ENCODE data around the gene PI4K2B. TPM values are rescaled to one million over a fixed set of nuclear protein-coding genes. Genes with fewer than 3 reads are reported as not detected.

Gene PI4K2B
- total RNA-seq, 1 experiment from 2014 or later, result 19.3 TPM

GRCh38 chr4:25236971-25237370, 3.1 kb downstream of the PI4K2B start:
- Histone ChIP-seq H4K20me1 (ENCODE audit: insufficient read depth) (no peaks in the 10 kb centered on the region), H3K27ac (ENCODE audit: low read depth, low read length) (no peak overlapping the region), H3K36me3 (ENCODE audit: control insufficient read depth in 1 of 2, insufficient read depth in 2 of 2, low read length in 2 of 2) (no peaks in the 10 kb centered on the region), H3K4me1 (ENCODE audit: control insufficient read depth in 1 of 2, insufficient read depth in 2 of 2, low read length in 2 of 2) (peaks cover 10 to 15% of the 10 kb centered on the region in 2 experiments), H3K4me2 (ENCODE audit: low read length) (no peak overlapping the region), H3K9me2 (ENCODE audit: insufficient read depth) (no peaks in the 10 kb centered on the region), H2AFZ (ENCODE audit: low read depth, low read length, poor library complexity, severe bottlenecking) (no peak overlapping the region), H3K27me3 (ENCODE audit: insufficient read depth, low read length) (no peaks in the 10 kb centered on the region), H3K4me3 (replicated peaks in 1 of 2; ENCODE audit: low read depth in 1 of 2, low read length in 2 of 2) (no peak overlapping the region), H3K9me3 (ENCODE audit: control insufficient read depth in 1 of 2, insufficient read depth in 1 of 2, low read depth in 1 of 2, low read length in 2 of 2) (no peaks in the 10 kb centered on the region), H3K9ac (ENCODE audit: low read length) (no peak overlapping the region), H3K79me2 (ENCODE audit: insufficient read depth, low read length) (peaks cover 39% of the 10 kb centered on the region)
- intact Hi-C loops (cut with micrococcal nuclease), result loop anchor here (5.0 kb wide), 1 partner anchor 50 kb away; no protein-coding TSS in a partner anchor
- TF ChIP-seq RAD21 (IDR thresholded peaks at IDR 0.05; ENCODE audit: low read depth), result no peak
- no peak for TF ChIP-seq SP1 (IDR thresholded peaks at IDR 0.05; ENCODE audit: low read depth)
- no peak for TF ChIP-seq EGR1 (IDR thresholded peaks at IDR 0.05; ENCODE audit: low read depth)
- no peak for TF ChIP-seq ATF3 (IDR thresholded peaks at IDR 0.05)
- TF ChIP-seq JUND (IDR thresholded peaks at IDR 0.05), result no peak
- TF ChIP-seq ZBTB33 (IDR thresholded peaks at IDR 0.05; ENCODE audit: extremely low read depth, insufficient replicate concordance, low read length), result no peak
- TF ChIP-seq CTCF (IDR thresholded peaks at IDR 0.05 in 2 of 3, conservative IDR thresholded peaks at IDR 0.05 in 1 of 3; ENCODE audit: borderline replicate concordance in 1 of 3, insufficient read depth in 1 of 3, low read depth in 2 of 3, low read length in 2 of 3), result no peak
- no peak for TF ChIP-seq POLR2A (IDR thresholded peaks at IDR 0.05; ENCODE audit: borderline replicate concordance, extremely low read depth, insufficient read depth, insufficient read length)
- TF ChIP-seq SRF (IDR thresholded peaks at IDR 0.05; ENCODE audit: low read depth), result no peak
- no peak for TF ChIP-seq TCF7L2 (IDR thresholded peaks at IDR 0.05; ENCODE audit: borderline replicate concordance, extremely low read depth, insufficient read depth, insufficient read length)
- no peak for TF ChIP-seq EZH2phosphoT487 (IDR thresholded peaks at IDR 0.05; ENCODE audit: borderline replicate concordance)
- no peak for TF ChIP-seq MAX (IDR thresholded peaks at IDR 0.05)
- no peak for TF ChIP-seq CBX3 (IDR thresholded peaks at IDR 0.05; ENCODE audit: low read depth)
- TF ChIP-seq SIN3A (IDR thresholded peaks at IDR 0.05; ENCODE audit: low read depth), result no peak
- no peak for TF ChIP-seq ZFX (IDR thresholded peaks at IDR 0.05)
- ATAC-seq (no peak), DNase-seq (ENCODE audit: low read depth, low spot score) (no peak)
- RAD21 ChIA-PET (ENCODE audit: low non-redundant PET in 1 of 2, low total read pairs in 2 of 2, uncharacterized antibody in 2 of 2, unreplicated experiment in 2 of 2), result no interaction called here
- POLR2A ChIA-PET, result no interaction called here
- CTCF ChIA-PET, result no interaction called here
- BruUV-seq (replicated peaks), result no TSS peak
